ENCODE results near the gene AFAP1. TPM values are rescaled to one million over a fixed set of nuclear protein-coding genes. Genes with fewer than 3 reads are reported as not detected.

AFAP1 gene
- total RNA-seq, 1 donor from 2014 or later, result 48.3 TPM

GRCh38 chr4:7737752-7738457, 201.8 kb downstream of the AFAP1 start:
- no peak for DNase-seq (ENCODE audit: low spot score)
- Mint-ChIP-seq H3K27me3 (ENCODE audit: insufficient read depth) (no peaks in the 10 kb centered on the region), H3K4me1 (ENCODE audit: low read depth) (no peaks in the 10 kb centered on the region), H3K9me3 (no peaks in the 10 kb centered on the region), H3K27ac (no peak overlapping the region), H3K36me3 (ENCODE audit: low read depth) (no peaks in the 10 kb centered on the region), H3K4me3 (no peak overlapping the region)
- intact Hi-C loops (cut with micrococcal nuclease), result no loop called here

GRCh38 chr4:7737268-7737645, 202.4 kb downstream of the AFAP1 start:
- intact Hi-C loops (cut with micrococcal nuclease), result no loop called here
- Mint-ChIP-seq H3K9me3 (no peaks in the 10 kb centered on the region), H3K27me3 (ENCODE audit: insufficient read depth) (no peaks in the 10 kb centered on the region), H3K27ac (no peak overlapping the region), H3K4me1 (ENCODE audit: low read depth) (no peaks in the 10 kb centered on the region), H3K36me3 (ENCODE audit: low read depth) (no peaks in the 10 kb centered on the region), H3K4me3 (no peak overlapping the region)
- DNase-seq (ENCODE audit: low spot score), result no peak

GRCh38 chr4:7736436-7737267, 203.0 kb downstream of the AFAP1 start:
- no peaks in the 10 kb centered on the region for H3K27me3 Mint-ChIP-seq (ENCODE audit: insufficient read depth)
- H3K4me3 Mint-ChIP-seq, result no peak overlapping the region
- intact Hi-C loops (cut with micrococcal nuclease), result no loop called here
- H3K27ac Mint-ChIP-seq, result no peak overlapping the region
- H3K36me3 Mint-ChIP-seq (ENCODE audit: low read depth), result no peaks in the 10 kb centered on the region
- no peaks in the 10 kb centered on the region for H3K9me3 Mint-ChIP-seq
- no peaks in the 10 kb centered on the region for H3K4me1 Mint-ChIP-seq (ENCODE audit: low read depth)
- no peak for DNase-seq (ENCODE audit: low spot score)

- DNase-seq (ENCODE audit: low spot score), result no peak
- H3K9me3 Mint-ChIP-seq, result no peaks in the 10 kb centered on the region
- no peaks in the 10 kb centered on the region for H3K4me1 Mint-ChIP-seq (ENCODE audit: low read depth)
- intact Hi-C loops (cut with micrococcal nuclease), result no loop called here
- H3K36me3 Mint-ChIP-seq (ENCODE audit: low read depth), result no peaks in the 10 kb centered on the region
- no peak overlapping the region for H3K4me3 Mint-ChIP-seq
- no peaks in the 10 kb centered on the region for H3K27me3 Mint-ChIP-seq (ENCODE audit: insufficient read depth)
- H3K27ac Mint-ChIP-seq, result no peak overlapping the region
Measured at GRCh38 chr4:7735961-7736360, 203.7 kb downstream of the AFAP1 start.

- H3K4me3 Mint-ChIP-seq, result no peak overlapping the region
- no peaks in the 10 kb centered on the region for H3K9me3 Mint-ChIP-seq
- DNase-seq (ENCODE audit: low spot score), result no peak
- H3K27ac Mint-ChIP-seq, result no peak overlapping the region
- H3K4me1 Mint-ChIP-seq (ENCODE audit: low read depth), result no peaks in the 10 kb centered on the region
- intact Hi-C loops (cut with micrococcal nuclease), result no loop called here
- H3K27me3 Mint-ChIP-seq (ENCODE audit: insufficient read depth), result no peaks in the 10 kb centered on the region
- no peaks in the 10 kb centered on the region for H3K36me3 Mint-ChIP-seq (ENCODE audit: low read depth)
Measured at GRCh38 chr4:7735395-7735794, 204.3 kb downstream of the AFAP1 start.

- intact Hi-C loops (cut with micrococcal nuclease), result no loop called here
- no peaks in the 10 kb centered on the region for H3K4me1 Mint-ChIP-seq (ENCODE audit: low read depth)
- H3K4me3 Mint-ChIP-seq, result no peak overlapping the region
- no peak for DNase-seq (ENCODE audit: low spot score)
- H3K9me3 Mint-ChIP-seq, result no peaks in the 10 kb centered on the region
- no peak overlapping the region for H3K27ac Mint-ChIP-seq
- H3K36me3 Mint-ChIP-seq (ENCODE audit: low read depth), result no peaks in the 10 kb centered on the region
- H3K27me3 Mint-ChIP-seq (ENCODE audit: insufficient read depth), result no peaks in the 10 kb centered on the region
Measured at GRCh38 chr4:7734651-7735260, 204.9 kb downstream of the AFAP1 start.

- Mint-ChIP-seq H3K27ac (no peak overlapping the region), H3K4me3 (no peak overlapping the region), H3K4me1 (ENCODE audit: low read depth) (no peaks in the 10 kb centered on the region), H3K27me3 (ENCODE audit: insufficient read depth) (no peaks in the 10 kb centered on the region), H3K9me3 (no peaks in the 10 kb centered on the region), H3K36me3 (ENCODE audit: low read depth) (no peaks in the 10 kb centered on the region)
- no peak for DNase-seq (ENCODE audit: low spot score)
- intact Hi-C loops (cut with micrococcal nuclease), result no loop called here
Measured at GRCh38 chr4:7733801-7734650, 205.6 kb downstream of the AFAP1 start.

GRCh38 chr4:7733201-7733600, 206.5 kb downstream of the AFAP1 start:
- no peak for DNase-seq (ENCODE audit: low spot score)
- Mint-ChIP-seq H3K4me3 (no peak overlapping the region), H3K9me3 (no peaks in the 10 kb centered on the region), H3K27ac (no peak overlapping the region), H3K4me1 (ENCODE audit: low read depth) (no peaks in the 10 kb centered on the region), H3K36me3 (ENCODE audit: low read depth) (no peaks in the 10 kb centered on the region), H3K27me3 (ENCODE audit: insufficient read depth) (no peaks in the 10 kb centered on the region)
- intact Hi-C loops (cut with micrococcal nuclease), result no loop called here

- DNase-seq (ENCODE audit: low spot score), result no peak
- no peak overlapping the region for H3K4me3 Mint-ChIP-seq
- H3K27ac Mint-ChIP-seq, result no peak overlapping the region
- H3K36me3 Mint-ChIP-seq (ENCODE audit: low read depth), result no peaks in the 10 kb centered on the region
- no peaks in the 10 kb centered on the region for H3K27me3 Mint-ChIP-seq (ENCODE audit: insufficient read depth)
- no peaks in the 10 kb centered on the region for H3K4me1 Mint-ChIP-seq (ENCODE audit: low read depth)
- no peaks in the 10 kb centered on the region for H3K9me3 Mint-ChIP-seq
- intact Hi-C loops (cut with micrococcal nuclease), result no loop called here
Measured at GRCh38 chr4:7732263-7732662, 207.4 kb downstream of the AFAP1 start.

GRCh38 chr4:7731437-7731836, 208.2 kb downstream of the AFAP1 start:
- H3K27me3 Mint-ChIP-seq (ENCODE audit: insufficient read depth), result no peaks in the 10 kb centered on the region
- H3K27ac Mint-ChIP-seq, result no peak overlapping the region
- no peaks in the 10 kb centered on the region for H3K4me1 Mint-ChIP-seq (ENCODE audit: low read depth)
- no peak for DNase-seq (ENCODE audit: low spot score)
- intact Hi-C loops (cut with micrococcal nuclease), result no loop called here
- no peaks in the 10 kb centered on the region for H3K36me3 Mint-ChIP-seq (ENCODE audit: low read depth)
- no peaks in the 10 kb centered on the region for H3K9me3 Mint-ChIP-seq
- no peak overlapping the region for H3K4me3 Mint-ChIP-seq

- no peak for DNase-seq (ENCODE audit: low spot score)
- Mint-ChIP-seq H3K4me3 (no peak overlapping the region), H3K9me3 (peaks cover 9% of the 10 kb centered on the region), H3K27ac (no peak overlapping the region), H3K27me3 (ENCODE audit: insufficient read depth) (no peaks in the 10 kb centered on the region), H3K4me1 (ENCODE audit: low read depth) (no peaks in the 10 kb centered on the region), H3K36me3 (ENCODE audit: low read depth) (no peaks in the 10 kb centered on the region)
- intact Hi-C loops (cut with micrococcal nuclease), result no loop called here
Measured at GRCh38 chr4:7727749-7728148, 211.9 kb downstream of the AFAP1 start.

GRCh38 chr4:7726665-7727413, 212.8 kb downstream of the AFAP1 start:
- no peaks in the 10 kb centered on the region for H3K27me3 Mint-ChIP-seq (ENCODE audit: insufficient read depth)
- intact Hi-C loops (cut with micrococcal nuclease), result no loop called here
- H3K9me3 Mint-ChIP-seq, result peaks cover 9% of the 10 kb centered on the region
- no peaks in the 10 kb centered on the region for H3K4me1 Mint-ChIP-seq (ENCODE audit: low read depth)
- H3K27ac Mint-ChIP-seq, result no peak overlapping the region
- no peak for DNase-seq (ENCODE audit: low spot score)
- H3K36me3 Mint-ChIP-seq (ENCODE audit: low read depth), result no peaks in the 10 kb centered on the region
- H3K4me3 Mint-ChIP-seq, result no peak overlapping the region
